Activated CD4-positive, CD25-positive, alpha-beta regulatory T cell treated with anti-CD3 and anti-CD28 coated beads, Interleukin-2, amount 50 U/mL, for 72 hours (primary cell): ENCODE measurements around the gene RNF166.

Experiments
- DNase-seq: peaks from one replicate; pipeline ENCODE4 v3.0.0; 2021

RNF166 gene

DNA sequence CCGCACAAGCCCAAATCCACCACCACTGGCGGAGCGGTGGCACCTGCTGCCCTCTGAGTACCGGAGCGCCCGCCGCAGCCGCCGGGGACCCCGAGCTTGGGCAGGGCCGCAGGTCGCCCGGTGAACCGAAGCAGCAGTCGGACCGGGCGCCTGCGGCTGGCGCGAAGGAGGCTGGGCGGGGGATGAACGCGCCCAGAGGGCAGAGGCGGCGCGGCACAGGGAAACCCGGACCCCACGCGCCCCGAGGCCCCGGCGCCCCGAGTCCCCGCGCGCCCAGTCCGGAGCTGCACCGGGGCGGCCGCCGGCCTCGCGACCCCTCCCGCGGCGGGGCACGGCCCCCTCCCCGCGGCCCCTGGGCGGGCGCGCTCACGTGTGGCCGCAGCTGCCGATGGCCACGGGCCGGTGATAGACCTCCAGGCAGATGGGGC lies 393 bp downstream of the RNF166 start:
- no peak for DNase-seq

DNA sequence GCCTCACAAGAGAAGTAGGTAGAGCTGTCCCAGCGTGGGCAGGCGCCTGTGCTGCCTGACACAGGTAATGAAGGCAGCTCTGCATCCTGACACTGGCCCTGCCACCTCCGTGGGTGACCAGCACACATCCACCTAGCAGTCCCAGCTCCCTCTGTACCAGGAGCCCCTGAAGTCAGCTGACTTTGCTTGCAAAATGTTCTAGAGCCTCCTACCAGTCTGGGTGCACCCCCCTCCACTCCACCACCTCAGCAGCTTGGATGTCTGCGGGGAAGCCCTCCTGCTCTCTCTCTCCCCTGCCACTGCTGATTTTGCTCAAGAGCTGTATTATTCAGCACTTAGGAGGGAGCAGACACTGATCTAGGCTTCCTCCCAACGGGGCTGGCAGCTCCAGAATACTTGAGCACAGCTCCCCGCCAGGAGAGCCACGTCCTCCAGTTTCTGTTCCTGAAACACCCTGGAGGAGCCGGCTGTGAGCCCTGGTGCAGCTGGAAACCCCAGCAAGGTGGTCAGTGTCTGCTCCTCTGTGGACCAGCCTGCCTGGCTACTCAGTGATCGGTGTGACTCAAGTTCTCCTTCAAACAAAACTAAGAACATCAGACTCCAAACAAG lies 1.0 kb downstream of the RNF166 start:
- DNase-seq: no peak

DNA sequence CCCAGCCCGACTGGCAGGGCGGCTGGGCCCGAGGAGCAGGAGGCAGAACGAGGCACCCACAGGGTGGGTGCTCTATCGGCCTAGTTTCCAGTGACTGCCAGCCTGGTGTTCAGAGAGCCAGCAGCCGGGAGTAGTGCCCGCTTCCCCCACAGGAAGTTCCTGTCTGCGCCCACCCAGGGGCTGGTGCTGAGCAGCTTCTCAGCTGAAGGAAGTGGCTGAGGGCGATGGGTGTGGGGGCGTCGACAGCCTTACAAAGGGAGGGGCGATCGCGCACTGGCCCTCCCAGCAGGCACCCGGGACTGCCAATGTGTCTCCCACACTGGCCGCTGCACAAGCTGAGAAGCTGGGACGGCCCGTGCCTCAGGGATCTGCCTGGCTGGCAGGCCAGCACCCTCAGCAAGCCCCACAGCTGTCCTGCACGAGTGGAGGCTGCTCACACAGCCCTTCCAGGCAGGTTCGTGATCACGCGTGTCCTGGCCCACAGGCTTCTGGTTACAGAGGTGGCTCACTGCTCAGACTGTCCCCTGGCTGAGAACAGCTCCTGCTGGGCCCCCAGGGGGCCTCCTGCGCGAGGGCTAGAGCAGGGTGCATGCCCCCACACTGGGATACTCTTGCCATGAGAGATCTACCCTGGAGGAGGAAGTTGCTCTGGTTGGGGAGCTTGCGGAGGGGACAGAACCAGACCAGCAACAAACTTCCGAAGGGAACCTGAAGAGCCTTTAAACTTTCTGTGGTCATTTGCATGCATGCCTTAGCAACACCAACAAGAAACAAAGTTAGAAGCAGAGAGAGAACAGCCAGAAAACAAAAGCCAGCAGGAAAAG lies 2.5 kb downstream of the RNF166 start:
- DNase-seq: peak; percentile 59

DNA sequence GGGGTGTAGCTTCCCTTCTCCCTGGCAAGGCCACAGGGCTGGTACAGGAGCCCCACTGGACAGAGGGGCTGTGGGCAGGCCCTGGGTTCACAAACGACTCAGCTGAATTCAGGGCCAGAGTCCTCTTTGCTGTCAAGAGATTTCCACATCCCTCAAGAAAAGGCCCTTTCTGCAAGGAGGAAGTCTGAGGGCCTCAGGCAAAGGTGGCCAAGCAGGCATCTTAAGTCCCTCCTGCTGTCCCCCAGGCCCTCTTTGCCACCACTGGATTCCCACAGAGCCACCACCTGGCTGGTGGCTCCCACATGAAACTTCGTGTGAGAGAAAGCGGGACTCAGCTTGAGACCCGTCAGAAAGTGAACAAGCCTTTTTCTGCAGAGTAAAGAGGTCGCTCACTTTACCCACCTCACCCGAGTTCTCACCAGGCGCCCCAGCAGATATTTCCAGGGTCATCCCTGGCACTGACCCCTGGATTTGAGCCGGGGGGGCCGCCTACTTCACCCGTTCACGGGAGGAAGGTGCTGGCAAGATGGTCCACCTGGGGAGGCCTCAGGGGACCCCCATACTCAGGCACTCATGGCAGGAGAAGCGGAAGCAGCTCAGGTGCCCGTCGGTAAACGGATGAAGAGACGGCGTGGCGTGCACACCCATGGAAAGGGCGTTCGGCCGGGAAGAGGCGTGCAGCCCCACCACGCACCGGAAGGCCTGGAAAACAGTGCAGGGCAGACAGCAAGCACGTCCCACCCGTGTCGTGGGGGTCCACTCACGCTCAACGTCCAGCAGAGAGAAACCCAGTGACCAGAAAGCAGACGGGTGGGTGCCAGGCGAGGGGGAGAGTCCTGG lies 3.6 kb downstream of the RNF166 start:
- DNase-seq: no peak

DNA sequence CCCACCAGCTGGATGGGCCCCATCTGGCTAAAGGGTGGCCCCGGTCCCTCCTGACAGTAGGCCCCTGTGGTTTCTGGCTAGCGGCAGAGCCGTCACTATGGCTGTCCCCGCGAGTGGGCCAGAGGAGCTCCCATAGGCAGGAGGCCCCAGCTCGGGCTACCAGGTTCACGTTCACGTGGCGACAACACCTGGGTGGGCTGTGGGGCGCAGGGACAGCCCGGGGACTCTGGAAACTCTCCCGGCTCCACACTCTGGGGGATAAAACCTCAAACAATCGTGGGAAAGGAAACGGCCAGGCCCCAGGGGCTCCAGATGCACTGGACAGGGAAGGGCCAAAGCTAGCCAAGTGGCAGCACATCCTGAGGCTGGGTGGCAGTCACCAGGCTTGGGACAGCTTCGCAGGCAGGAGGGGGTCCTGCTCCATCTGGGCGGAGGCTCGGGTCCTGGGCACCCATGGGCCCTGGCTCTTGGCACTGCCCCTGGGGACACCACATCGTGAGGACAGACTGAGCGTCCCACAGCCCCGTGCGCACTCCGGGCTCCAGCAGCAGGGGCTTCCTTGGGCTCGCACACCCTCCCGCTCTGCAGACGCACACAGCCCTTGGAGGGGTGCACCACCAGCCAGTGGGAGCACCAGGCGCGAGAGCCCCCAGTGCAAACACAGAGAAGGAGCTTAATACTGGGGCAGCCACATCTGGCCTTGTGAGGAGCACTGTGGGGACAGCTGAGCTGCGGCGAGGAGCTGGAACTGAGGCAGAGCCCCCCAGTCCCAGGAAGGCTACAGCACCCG lies 4.4 kb downstream of the RNF166 start:
- DNase-seq: no peak

DNA sequence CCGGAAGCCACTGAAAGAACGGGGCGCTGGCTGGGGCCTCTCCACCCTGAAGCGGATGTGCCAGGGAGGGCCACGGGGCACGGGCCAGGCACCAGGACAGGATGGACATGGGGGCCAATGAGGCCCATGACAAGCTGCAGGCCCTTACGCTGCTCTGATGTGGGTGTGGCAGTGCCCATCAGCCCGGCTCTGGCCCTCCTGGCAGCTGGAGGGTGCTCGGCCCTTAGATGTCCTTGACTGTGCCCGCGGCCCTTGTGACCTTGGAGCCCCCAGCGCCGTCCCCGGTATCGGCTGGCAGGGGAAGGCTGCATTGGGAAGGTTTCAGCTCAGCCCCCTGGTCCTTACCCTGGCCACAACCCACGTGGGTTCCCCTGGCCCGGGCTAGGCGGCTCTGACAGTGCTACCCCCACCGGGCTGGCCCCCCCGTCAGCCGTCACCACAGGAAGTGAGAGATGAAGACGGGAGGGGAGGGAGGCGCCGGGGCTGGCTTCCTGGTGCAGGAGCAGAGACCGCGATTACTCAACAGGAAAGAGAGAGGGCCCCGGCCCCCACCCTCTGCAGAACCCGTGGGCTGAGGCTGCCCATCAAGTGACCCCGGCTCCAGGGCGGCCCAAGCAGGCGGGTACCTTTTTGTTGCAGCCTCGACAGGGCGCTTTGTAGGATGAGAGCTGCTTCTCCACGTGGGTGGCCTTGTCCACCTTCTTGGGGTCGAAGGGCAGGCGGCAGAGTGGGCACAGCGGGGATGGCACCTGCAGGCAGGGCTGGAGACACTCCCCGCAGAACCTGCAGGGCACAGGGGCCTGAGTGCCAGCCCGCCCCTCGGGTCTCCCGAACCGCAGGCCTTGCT lies 5.3 kb downstream of the RNF166 start:
- peak; percentile 89 for DNase-seq

DNA sequence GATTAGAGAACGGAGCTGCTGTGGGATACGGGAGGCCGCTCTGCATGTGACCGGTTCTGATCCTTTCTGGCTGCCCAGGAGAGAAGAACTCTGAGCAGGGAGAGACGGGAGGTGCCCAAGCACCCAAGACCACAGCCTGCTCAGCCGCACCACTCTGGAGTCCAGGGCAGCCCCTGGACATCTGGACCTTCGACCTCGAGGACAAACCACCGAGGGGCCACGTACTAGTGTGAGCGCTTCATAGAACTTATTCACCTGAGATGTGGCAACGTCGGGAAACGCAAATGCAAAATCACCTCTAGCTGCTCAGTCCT lies 5.9 kb downstream of the RNF166 start:
- DNase-seq: no peak

DNA sequence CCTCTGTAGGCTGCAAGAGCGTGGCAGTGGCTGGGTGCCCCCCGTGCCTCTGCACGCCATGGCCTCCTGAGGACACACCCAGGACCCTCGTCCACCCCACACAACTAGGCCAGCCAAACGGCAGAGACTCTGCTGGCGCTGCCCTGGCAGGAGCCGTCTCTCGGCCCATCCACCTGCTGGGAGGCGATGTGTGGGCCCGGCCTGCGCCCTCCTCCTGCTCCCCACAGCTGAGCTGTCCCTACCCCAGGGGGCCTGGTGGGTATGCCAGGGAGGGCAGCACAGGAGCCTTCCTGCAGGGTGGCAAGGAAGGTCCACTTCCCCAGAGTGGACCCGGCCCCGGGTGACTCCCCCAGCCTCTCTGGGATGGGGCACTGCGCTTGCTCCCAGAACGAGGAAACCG lies 7.0 kb downstream of the RNF166 start:
- DNase-seq: no peak

DNA sequence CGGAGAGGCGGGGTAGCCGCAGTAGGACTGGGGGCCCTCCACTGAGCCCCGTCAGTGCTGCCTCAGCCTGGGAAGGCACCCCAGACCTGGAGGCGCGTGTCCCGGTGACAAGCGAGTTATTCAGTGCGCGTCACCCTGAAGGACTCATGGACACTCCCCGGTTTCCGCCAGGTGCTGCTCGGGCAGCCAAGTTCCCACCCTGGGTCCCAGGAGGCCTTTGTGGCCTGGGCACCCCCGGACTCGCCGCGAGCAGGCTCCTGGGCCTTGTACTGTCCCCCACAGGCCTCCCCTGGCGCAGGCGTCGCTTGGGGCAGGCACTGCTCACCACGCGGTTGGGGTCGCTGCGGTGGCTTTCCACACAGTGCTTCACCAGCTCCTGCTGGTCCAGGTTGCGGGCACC lies 7.6 kb downstream of the RNF166 start:
- no peak for DNase-seq

DNA sequence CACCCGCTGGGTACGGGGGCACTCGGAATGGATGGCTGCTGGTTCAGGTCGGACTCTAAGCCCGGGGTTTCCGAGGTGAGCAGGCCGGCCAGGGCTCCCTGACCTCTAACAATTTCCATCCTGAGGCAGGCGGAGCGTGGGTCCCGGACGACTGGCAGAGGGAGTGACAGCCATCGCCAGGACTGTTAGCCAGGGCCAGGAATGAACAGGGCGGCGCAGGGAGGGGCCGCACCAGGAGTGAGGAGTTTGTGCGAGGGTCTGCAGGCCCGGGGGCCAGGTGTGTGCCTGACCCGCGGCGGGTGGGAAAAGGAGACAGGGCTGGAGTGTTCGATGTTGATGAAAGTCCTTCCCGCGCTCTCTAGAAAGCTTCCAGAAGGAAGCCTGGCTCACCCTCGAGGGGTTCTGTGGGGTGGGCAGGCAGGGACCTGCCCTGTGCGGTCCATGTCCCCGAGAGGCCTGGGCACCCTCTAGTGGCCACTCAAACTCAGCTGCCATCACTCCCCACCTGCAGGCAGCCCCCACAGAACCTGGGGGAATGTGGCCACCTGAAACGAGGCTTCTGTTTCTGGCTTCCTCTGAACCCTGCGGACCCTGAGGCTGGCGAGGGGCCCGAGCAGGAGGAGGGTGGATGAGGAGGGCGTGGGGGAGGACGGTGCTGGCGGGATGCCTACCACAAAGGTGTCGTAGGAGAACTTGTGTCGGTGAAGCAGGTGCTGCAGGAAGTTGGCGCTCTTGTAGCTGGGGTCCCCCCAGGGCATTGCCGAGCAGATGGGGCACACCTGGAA lies 8.2 kb downstream of the RNF166 start:
- DNase-seq: no peak

DNA sequence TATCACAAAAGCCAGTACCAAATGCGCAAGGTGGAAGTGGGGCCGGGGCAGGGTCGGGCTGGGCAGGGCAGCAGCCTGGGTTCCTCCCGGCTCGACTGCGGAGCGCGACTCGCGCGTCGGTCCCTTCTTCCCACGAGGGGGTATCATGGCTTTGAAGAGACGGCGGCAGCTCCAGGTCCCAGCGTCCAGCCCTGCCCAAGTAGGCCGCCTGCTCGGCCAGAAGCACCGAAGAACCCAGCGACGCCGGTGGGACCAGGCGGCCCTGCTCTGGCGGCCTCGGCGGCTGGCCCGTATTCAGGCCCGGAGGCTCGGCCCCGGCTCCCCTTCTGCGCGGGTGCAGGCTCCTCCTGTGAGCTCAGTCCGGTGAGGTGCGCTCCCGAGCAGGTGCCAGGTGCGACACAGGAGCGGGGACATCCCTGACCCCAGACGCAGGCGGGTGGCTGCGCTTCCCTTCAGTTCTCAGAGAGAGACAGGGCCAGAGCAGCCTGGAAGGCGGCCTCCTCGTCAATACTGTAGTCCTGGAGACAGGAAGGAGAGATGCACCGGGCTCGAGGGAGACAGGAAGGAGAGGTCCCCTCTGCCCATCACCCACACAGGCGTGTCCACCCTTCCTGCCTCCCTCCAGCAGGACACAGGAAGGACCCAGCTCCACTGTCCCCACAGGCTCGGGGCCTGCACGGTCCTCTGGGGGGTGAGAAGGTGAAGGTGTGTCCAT lies 8.9 kb downstream of the RNF166 start:
- DNase-seq: no peak

DNA sequence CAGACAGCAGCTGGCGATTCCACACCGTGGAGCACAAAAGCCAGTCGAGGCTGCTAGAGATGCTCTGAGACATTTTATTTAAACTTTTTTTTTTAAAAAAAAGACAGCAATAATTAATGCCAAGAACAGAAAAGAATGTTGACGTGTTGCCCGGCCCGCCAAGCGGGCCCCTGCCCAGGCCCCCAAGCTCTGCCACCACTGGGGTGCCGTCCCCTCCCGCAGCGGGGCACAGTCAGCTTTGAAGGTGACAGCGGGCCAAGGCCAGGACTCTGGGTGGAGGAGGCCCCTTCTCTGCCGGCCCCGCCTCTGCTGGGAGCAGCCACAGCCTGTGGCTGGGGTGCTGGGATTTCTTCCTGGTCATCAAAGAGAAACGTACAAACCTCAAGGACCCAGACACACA lies 9.8 kb downstream of the RNF166 start:
- DNase-seq: no peak

DNA sequence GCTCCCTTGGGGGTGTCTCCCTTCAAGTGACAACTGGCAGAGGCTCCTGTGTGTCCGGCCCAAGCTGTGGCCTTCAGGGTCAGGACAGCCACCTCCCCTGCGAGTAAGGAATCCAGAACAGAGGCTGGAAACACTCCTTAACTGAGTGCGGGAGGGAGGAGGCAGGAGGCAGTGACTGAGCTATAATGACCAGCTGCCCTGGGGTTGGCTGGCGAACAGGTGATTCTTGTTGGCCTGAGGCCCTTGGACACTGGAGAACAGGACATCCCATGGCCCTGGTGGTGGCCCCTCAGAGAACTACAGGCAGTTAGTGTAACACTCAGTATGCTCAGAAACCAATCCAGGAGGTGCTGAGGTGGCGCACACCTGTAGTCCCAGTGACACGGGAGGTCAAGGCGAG lies 10.5 kb downstream of the RNF166 start:
- DNase-seq: no peak

DNA sequence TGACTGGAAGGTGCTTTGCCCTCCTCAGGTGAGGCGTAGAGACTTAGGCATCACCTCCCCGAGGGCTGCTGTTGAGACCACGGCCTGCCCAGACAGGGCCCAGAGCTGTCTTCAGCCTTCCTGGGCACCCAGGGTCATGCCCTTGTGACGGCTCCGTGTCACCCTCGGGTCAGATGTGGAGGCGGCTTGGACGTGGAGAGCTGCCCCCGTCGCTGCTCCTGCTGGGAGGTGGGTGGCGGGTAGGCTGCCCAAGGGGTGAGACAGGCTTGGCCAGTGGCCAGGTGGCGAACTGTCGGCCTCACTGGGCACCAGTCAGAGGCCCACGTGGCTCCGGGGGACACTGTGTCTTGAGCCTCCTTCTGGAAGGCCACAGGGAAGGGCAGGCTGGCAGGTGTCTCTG lies 11.0 kb downstream of the RNF166 start:
- no peak for DNase-seq

DNA sequence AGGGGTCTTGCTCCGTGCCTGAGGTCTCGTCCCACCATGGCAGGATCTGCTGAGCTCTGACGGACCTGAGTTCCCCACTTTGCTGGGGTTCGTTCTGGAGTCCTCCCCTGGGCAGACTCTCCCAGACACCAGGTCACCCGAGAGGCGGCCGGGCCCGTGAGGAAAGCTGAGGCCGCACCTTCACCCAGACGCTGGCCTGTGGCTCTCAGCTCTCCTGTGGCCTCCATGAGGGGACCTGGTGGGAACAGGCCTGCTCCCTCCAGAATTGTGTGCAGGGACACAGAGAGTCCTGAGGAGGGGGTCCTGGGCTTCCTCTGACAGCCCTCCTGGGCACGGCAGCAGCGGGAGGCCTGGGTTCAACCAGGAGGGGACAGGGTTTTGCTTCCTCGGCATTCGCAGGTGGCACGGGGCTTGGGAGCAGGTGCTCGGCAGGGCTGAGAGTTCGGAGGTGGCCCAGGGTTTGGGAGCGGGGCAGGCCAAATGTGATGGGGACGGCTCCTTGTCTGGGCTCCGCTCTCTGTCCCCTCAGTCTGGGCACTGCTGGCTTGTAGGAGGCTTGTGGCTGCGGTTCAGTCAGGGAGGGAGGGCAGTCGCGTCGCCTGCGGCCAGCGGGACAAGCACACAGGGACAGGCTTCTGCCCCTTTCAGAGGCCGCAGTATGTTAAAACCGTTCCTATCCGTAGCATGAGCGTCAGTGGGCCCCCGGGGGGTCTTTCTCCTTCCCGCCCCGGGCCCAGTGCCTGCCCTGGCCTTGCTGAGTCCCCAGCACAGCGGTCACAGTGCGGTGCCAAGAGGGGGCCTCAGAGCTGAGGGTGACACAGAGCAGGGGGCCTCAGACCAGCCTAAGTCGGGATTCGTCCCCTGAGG lies 11.8 kb downstream of the RNF166 start:
- no peak for DNase-seq

DNA sequence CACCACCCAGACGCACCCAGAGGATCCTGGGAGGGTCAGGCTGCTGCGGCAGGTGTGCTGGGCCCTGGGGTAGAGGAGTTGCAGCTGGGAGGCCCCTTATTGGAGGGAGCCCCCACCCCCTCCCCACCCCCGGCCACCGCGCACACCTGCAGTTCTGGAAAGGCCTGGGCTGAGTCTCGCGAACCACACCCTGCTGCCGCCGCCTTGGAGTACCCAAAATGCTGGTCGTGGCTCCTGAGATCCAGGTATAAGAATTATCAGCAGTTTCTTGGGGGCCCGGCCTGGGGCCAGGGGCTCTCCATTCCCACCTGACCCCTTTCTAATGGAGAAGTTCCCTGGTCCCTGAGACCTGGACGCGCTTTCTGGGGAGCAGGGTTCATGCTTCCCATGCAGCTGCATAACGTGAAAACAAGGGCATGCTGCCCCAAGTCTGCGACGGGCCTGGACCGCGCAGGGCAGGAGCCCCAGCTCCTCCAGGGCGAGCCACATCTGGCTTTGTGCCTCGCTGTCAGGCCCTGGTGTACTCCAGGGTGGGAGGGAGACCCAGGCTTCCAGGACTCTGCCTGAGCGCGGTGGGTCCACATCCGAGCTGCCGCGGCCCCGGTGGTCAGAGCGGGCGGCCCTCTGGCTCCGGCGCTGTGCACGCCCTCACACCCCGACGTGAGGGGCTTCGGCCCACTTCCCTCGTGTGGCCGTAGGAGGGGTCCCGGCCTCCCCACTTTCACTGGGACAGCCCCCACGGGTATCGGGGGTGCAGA lies 12.6 kb downstream of the RNF166 start:
- DNase-seq: no peak

DNA sequence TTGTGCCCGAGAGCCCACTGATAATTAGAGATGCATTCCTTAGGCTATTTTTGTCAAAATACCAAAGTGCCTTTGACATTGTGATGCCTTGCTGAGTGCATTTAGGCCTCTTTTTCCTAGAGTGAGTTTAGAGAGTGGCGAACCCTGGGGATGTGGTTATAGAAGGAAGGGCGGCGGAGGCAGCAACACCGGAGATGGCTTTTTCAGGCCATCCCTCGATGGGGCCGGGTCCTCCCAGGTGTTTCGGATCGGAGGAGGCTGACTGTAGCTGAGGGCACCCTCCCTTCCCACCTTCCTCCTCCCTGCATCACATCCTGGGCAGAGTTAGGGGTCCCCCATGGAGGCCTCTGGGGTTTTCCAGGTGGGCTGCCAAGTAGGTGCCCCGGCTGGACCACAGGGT lies 13.3 kb downstream of the RNF166 start:
- no peak for DNase-seq

DNA sequence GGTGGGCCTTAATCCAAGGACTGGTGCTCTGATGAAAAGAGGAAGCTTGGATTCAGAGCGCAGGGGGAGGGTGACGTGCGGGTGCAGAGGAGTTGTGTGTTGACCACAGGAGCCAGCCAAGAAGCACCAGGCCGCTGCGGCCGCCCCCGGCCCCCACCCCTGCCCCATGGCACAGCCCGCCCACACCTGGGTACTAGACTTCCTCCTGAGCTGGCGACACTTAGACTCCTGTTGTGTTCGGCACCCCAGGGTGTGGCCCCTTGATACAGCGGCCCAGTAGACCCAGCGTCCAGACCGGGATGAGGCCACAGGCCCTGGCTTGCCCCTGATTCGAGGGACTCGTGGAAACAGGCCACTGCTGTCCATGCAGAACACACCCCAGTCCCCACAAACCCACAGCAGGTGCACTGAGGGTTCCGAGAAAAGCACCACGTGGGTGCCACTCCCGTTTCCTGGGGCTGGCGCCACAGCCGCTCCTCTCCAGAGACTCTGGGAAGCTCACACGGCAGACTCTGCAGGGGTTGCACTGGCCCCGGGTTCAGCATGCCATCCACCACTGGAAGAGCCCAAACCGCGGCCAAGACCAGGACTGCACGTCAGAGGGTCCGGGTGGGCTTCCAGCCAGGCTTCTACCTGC lies 14.2 kb downstream of the RNF166 start:
- DNase-seq: no peak
